ENCODE measurements around the gene SPOCK1. TPM values are rescaled to one million over a fixed set of nuclear protein-coding genes. Genes with fewer than 3 reads are reported as not detected.

Gene SPOCK1
- total and polyA plus RNA-seq, 7 donors = 4.2 to 52.7 (median 16.0) TPM

GRCh38 chr5:137071526-137071925 lies 427.6 kb downstream of the SPOCK1 start:
- H3K9me3 ChIP-seq = no peaks in the 10 kb centered on the region
- TF ChIP-seq CTCF (IDR thresholded peaks at IDR 0.05) = no peak
- H3K27ac ChIP-seq = no peak overlapping the region
- no peaks in the 10 kb centered on the region for H3K4me1 ChIP-seq
- WGBS, 3 donors = 70 to 78% (median 72%) methylated on average over 3 of the region's 3 CpGs
- H3K4me3 ChIP-seq = no peak overlapping the region
- intact Hi-C loops (cut with DNase I) = loop anchor here in 1 of 2 donors (10.0 kb wide), 1 partner anchor 267 kb away; no protein-coding TSS in a partner anchor
- DNase-seq (no peak), ATAC-seq (no peak)
- H3K36me3 ChIP-seq (ENCODE audit: insufficient read depth in 1 of 2, low read depth in 1 of 2) = no peaks in the 10 kb centered on the region
- H3K27me3 ChIP-seq (ENCODE audit: insufficient read depth in 3 of 3, low read length in 2 of 3) = peaks cover 0 to 3% (median 0%) of the 10 kb centered on the region in 3 donors

GRCh38 chr5:137070521-137070920 lies 428.6 kb downstream of the SPOCK1 start:
- ATAC-seq = no peak
- WGBS, 3 donors = 68 to 79% (median 73%) methylated on average over 2 of the region's 2 CpGs
- H3K9me3 ChIP-seq = no peaks in the 10 kb centered on the region
- H3K27ac ChIP-seq = no peak overlapping the region
- intact Hi-C loops (cut with DNase I) = loop anchor here in 1 of 2 donors (10.0 kb wide), 1 partner anchor 266 kb away; no protein-coding TSS in a partner anchor
- TF ChIP-seq CTCF (IDR thresholded peaks at IDR 0.05) = no peak
- H3K4me3 ChIP-seq = no peak overlapping the region
- no peak for DNase-seq
- peaks cover 0 to 3% (median 0%) of the 10 kb centered on the region in 3 donors for H3K27me3 ChIP-seq (ENCODE audit: insufficient read depth in 3 of 3, low read length in 2 of 3)
- H3K4me1 ChIP-seq = no peaks in the 10 kb centered on the region
- no peaks in the 10 kb centered on the region for H3K36me3 ChIP-seq (ENCODE audit: insufficient read depth in 1 of 2, low read depth in 1 of 2)

- ATAC-seq (no peak), DNase-seq (no peak)
- no peaks in the 10 kb centered on the region for H3K36me3 ChIP-seq (ENCODE audit: insufficient read depth in 1 of 2, low read depth in 1 of 2)
- intact Hi-C loops (cut with DNase I) = no loop called here
- no peak for TF ChIP-seq CTCF (IDR thresholded peaks at IDR 0.05)
- no peak overlapping the region for H3K4me3 ChIP-seq
- peaks cover 0 to 3% (median 0%) of the 10 kb centered on the region in 3 donors for H3K27me3 ChIP-seq (ENCODE audit: insufficient read depth in 3 of 3, low read length in 2 of 3)
- no peaks in the 10 kb centered on the region for H3K9me3 ChIP-seq
- H3K27ac ChIP-seq = no peak overlapping the region
- no peaks in the 10 kb centered on the region for H3K4me1 ChIP-seq
- 84 to 91% (median 85%) methylated on average over 12 of the region's 12 CpGs for WGBS, 3 donors
Observed at GRCh38 chr5:137069358-137069757, 429.8 kb downstream of the SPOCK1 start.

- no peaks in the 10 kb centered on the region for H3K27me3 ChIP-seq (ENCODE audit: insufficient read depth in 3 of 3, low read length in 2 of 3)
- H3K9me3 ChIP-seq = no peaks in the 10 kb centered on the region
- no peaks in the 10 kb centered on the region for H3K4me1 ChIP-seq
- H3K27ac ChIP-seq = no peak overlapping the region
- 52 to 69% (median 58%) methylated on average over 4 of the region's 4 CpGs for WGBS, 3 donors
- no peaks in the 10 kb centered on the region for H3K36me3 ChIP-seq (ENCODE audit: insufficient read depth in 1 of 2, low read depth in 1 of 2)
- ATAC-seq = no peak
- intact Hi-C loops (cut with DNase I) = no loop called here
- H3K4me3 ChIP-seq = no peak overlapping the region
- TF ChIP-seq CTCF (IDR thresholded peaks at IDR 0.05) = no peak
- DNase-seq = no peak
Observed at GRCh38 chr5:137061382-137061781, 437.7 kb downstream of the SPOCK1 start.

- 86 to 88% (median 87%) methylated on average over 4 of the region's 4 CpGs for WGBS, 3 donors
- no peaks in the 10 kb centered on the region for H3K36me3 ChIP-seq (ENCODE audit: insufficient read depth in 1 of 2, low read depth in 1 of 2)
- no peak overlapping the region for H3K4me3 ChIP-seq
- no peak for ATAC-seq
- no peaks in the 10 kb centered on the region for H3K9me3 ChIP-seq
- H3K27me3 ChIP-seq (ENCODE audit: insufficient read depth in 3 of 3, low read length in 2 of 3) = no peaks in the 10 kb centered on the region
- intact Hi-C loops (cut with DNase I) = loop anchor here in 1 of 2 donors (10.0 kb wide), 1 partner anchor 253 kb away; no protein-coding TSS in a partner anchor
- H3K27ac ChIP-seq = no peak overlapping the region
- no peak for TF ChIP-seq CTCF (IDR thresholded peaks at IDR 0.05)
- DNase-seq = no peak
- H3K4me1 ChIP-seq = no peaks in the 10 kb centered on the region
Observed at GRCh38 chr5:137058089-137058488, 441.0 kb downstream of the SPOCK1 start.
